ENCODE measurements around the gene ZNF841. TPM values are rescaled to one million over a fixed set of nuclear protein-coding genes. Genes with fewer than 3 reads are reported as not detected.

ZNF841 gene
- total and polyA plus RNA-seq, 9 of the 15 experiments (the other 6 are each of a cell fraction or from before 2014, with no cell fraction given), result 3.1 to 17.1 (median 11.0) TPM

GRCh38 chr19:52139252-52140031 is 43.9 kb upstream of the ZNF841 start, which contains the start of gene ZNF616 (continued):
- TF ChIP-seq ZNF395 (CRISPR knock-in tag; IDR thresholded peaks at IDR 0.05) (no peak; the same call in 1 of the 2 replicates), E2F8 (IDR thresholded peaks at IDR 0.05; ENCODE audit: low read depth, partially characterized antibody) (peak; percentile 81), L3MBTL2 (IDR thresholded peaks at IDR 0.05) (no peak; the same call in 1 of the 2 replicates), STAT5A (IDR thresholded peaks at IDR 0.05; ENCODE audit: borderline replicate concordance, low read length) (no peak), SP2 (IDR thresholded peaks at IDR 0.05; ENCODE audit: extremely low read depth, low read depth, low read length, poor library complexity, severe bottlenecking) (no peak), MTA2 (IDR thresholded peaks at IDR 0.05; ENCODE audit: low read depth) (no peak), THRB (CRISPR knock-in tag; conservative IDR thresholded peaks at IDR 0.05) (no peak), ZNF696 (CRISPR knock-in tag; conservative IDR thresholded peaks at IDR 0.05) (no peak), HNRNPH1 (optimal IDR thresholded peaks at IDR 0.05; ENCODE audit: low read depth, low read length) (no peak), TEAD2 (tag; IDR thresholded peaks at IDR 0.05) (no peak), THRAP3 (IDR thresholded peaks at IDR 0.05; ENCODE audit: borderline replicate concordance) (no peak), PHF21A (IDR thresholded peaks at IDR 0.05; ENCODE audit: borderline replicate concordance, low read depth) (no peak), ATF7 (IDR thresholded peaks at IDR 0.05) (peak; percentile 72), ZNF778 (CRISPR knock-in tag; IDR thresholded peaks at IDR 0.05) (no peak), RCOR1 (IDR thresholded peaks at IDR 0.05; ENCODE audit: borderline replicate concordance in 1 of 2, low read depth in 2 of 2, low read length in 2 of 2) (peak in 1 of 2 experiments; percentile 54; a peak in 2 of 4 replicates), ZNF77 (CRISPR knock-in tag; IDR thresholded peaks at IDR 0.05) (no peak), EP300 (IDR thresholded peaks at IDR 0.05; ENCODE audit: low read length) (peak; percentile 10; the same call in 1 of the 2 replicates), CAMTA2 (CRISPR knock-in tag; conservative IDR thresholded peaks at IDR 0.05) (no peak), TCF7L2 (IDR thresholded peaks at IDR 0.05; ENCODE audit: low read depth, low read length) (no peak), KLF10 (CRISPR knock-in tag; IDR thresholded peaks at IDR 0.05) (no peak), E2F6 (IDR thresholded peaks at IDR 0.05; ENCODE audit: borderline replicate concordance in 1 of 2, extremely low read depth in 1 of 2, insufficient read depth in 1 of 2, insufficient read length in 1 of 2, low read depth in 1 of 2, low read length in 1 of 2, poor library complexity in 1 of 2, severe bottlenecking in 1 of 2) (peak in 1 of 2 experiments; percentile 13), EP400 (IDR thresholded peaks at IDR 0.05) (peak; percentile 84)
